Measurements from ENCODE around the gene POLR1G. TPM values are rescaled to one million over a fixed set of nuclear protein-coding genes. Genes with fewer than 3 reads are reported as not detected.
A peak's percentile ranks its signal among the peaks of the same experiment; 100 is the strongest.

The POLR1G gene
- total RNA-seq, 4 donors from 2014 or later, result 0.88 to 10.7 (median 2.5) TPM

DNA sequence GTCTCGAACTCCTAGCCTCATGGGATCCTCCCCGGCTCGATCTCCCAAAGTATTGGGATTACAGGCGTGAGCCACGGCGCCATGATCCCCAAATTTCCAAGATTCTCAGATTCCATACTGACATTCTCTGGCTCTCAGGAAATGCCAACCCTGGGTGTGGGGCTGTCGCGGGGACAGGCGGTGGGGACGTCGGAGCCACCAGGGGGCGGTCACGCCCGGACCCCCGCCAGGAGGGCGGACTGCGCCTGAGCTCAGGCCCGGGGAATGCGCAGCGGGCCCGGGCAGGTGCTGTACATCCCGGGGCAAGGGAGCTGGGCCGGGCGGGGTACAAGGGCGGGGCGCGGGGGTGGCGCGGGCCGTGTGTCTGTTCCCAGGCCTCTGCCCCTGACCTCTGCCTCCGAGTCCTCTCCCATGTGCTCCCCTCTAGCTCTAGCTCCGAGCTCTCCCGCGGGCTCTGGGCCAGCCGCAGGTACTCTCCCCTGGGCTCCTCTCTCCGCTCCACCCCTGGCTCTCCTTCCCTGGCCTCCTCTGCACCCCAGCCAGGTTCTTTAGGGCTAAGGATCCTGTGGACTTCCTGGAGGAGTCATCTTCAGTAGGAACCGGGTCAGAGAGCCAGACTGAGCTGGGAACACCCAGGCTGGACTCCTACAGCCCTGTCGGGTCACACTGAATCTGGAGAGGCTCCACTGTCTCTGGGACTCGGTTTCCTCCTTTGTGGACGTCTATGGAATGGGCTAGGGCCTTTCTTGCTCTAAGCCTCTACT, 4.0 kb upstream of the POLR1G start:
- peaks cover 0 to 48% (median 9%) of the 10 kb centered on the region in 4 donors for H3K4me1 ChIP-seq
- TF ChIP-seq POLR2A (IDR thresholded peaks at IDR 0.05), result no peak
- TF ChIP-seq, protein P1, sequence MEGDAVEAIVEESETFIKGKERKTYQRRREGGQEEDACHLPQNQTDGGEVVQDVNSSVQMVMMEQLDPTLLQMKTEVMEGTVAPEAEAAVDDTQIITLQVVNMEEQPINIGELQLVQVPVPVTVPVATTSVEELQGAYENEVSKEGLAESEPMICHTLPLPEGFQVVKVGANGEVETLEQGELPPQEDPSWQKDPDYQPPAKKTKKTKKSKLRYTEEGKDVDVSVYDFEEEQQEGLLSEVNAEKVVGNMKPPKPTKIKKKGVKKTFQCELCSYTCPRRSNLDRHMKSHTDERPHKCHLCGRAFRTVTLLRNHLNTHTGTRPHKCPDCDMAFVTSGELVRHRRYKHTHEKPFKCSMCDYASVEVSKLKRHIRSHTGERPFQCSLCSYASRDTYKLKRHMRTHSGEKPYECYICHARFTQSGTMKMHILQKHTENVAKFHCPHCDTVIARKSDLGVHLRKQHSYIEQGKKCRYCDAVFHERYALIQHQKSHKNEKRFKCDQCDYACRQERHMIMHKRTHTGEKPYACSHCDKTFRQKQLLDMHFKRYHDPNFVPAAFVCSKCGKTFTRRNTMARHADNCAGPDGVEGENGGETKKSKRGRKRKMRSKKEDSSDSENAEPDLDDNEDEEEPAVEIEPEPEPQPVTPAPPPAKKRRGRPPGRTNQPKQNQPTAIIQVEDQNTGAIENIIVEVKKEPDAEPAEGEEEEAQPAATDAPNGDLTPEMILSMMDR (IDR thresholded peaks at IDR 0.05), result peak in 4 of 6 experiments; percentile 32 to 53 (median 48)

DNA sequence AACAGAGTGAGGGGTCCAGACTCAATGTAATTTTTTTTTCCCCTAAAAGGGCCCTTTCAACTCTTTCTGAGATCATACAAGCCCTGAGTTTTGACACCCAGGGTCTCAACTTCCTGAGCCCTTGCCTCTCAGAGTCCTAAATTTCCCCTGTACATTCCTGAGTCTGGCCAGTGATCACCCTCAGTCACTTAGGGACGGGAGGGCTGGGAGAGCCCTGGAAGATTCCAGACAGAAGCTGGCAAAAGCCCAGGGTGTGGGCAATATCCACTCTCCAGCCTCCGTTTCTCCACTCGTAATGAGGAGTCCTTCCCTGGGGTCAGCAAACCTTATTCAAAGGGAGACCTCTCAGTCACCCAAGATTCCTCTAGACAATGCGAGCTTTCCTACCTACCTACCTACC, 3.2 kb upstream of the POLR1G start:
- TF ChIP-seq POLR2A (IDR thresholded peaks at IDR 0.05), result no peak
- TF ChIP-seq, protein P1 (IDR thresholded peaks at IDR 0.05), result no peak
- no peaks in the 10 kb centered on the region for H3K36me3 ChIP-seq
- H3K4me1 ChIP-seq, result peaks cover 0 to 48% (median 9%) of the 10 kb centered on the region in 4 donors
- H3K9me3 ChIP-seq, result no peaks in the 10 kb centered on the region
- H3K27ac ChIP-seq, result peak overlapping the region in 1 of 4 donors; percentile 16
- no peak overlapping the region for H3K4me3 ChIP-seq
- no peaks in the 10 kb centered on the region for H3K27me3 ChIP-seq
- no peak for DNase-seq

More for the DNA sequence above, 4.0 kb upstream of the POLR1G start:
- peak overlapping the region in 2 of 4 donors; percentile 16 to 55 for H3K27ac ChIP-seq
- DNase-seq, result peak; percentile 20 to 82 (median 77)
- no peaks in the 10 kb centered on the region for H3K27me3 ChIP-seq
- H3K36me3 ChIP-seq, result no peaks in the 10 kb centered on the region
- H3K9me3 ChIP-seq, result no peaks in the 10 kb centered on the region
- H3K4me3 ChIP-seq, result peak overlapping the region in 2 of 4 donors; percentile 22

DNA sequence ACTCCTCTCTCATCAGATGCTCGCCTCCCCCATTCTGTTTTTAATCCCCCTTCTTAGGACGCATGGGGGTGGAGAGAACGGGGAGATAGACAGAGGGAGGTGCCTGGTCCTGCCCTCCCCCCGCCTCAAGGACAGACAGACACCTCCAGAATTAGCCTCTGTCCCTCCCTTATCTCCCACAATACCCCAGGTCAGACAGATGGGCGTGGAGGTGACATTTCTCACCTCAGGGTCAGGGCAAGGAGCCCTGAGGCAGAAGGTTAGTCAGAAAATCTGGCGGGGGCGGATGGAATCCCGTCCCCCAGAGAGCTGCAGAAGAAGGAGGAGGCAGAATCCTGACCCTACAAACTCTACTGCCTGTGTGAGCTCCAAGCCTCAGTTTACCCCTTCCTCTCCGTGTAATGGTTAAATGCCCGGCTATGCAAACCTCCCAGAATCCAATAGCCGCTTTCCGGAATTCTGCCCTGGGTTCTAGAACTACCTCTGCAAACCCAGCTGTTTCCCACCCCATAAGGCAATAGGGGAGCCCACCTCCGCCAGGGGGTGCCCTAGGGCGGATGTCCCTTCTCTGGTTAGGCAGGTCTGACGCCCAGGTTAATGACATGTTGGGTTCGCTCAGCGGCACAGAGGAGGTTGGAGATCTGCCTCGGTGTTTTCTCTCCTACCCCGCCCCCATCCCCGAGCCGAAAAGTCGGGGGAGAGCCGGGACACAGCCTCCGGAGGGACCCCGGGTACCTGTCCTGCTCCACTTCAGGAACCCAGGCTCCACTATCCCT, 2.5 kb upstream of the POLR1G start:
- Histone ChIP-seq H3K36me3 (no peaks in the 10 kb centered on the region), H3K27me3 (no peaks in the 10 kb centered on the region), H3K4me3 (peak overlapping the region; percentile 67 to 75 (median 70)), H3K4me1 (peaks cover 0 to 42% (median 9%) of the 10 kb centered on the region in 4 donors), H3K9me3 (no peaks in the 10 kb centered on the region), H3K27ac (peak overlapping the region in 3 of 4 donors; percentile 90 to 92 (median 91))
- TF ChIP-seq POLR2A (IDR thresholded peaks at IDR 0.05), result peak in 1 of 2 donors; percentile 33
- TF ChIP-seq, protein P1 (IDR thresholded peaks at IDR 0.05), result peak in 5 of 6 experiments; percentile 10 to 62 (median 50)
- DNase-seq, result peak; percentile 50 to 84 (median 77)

DNA sequence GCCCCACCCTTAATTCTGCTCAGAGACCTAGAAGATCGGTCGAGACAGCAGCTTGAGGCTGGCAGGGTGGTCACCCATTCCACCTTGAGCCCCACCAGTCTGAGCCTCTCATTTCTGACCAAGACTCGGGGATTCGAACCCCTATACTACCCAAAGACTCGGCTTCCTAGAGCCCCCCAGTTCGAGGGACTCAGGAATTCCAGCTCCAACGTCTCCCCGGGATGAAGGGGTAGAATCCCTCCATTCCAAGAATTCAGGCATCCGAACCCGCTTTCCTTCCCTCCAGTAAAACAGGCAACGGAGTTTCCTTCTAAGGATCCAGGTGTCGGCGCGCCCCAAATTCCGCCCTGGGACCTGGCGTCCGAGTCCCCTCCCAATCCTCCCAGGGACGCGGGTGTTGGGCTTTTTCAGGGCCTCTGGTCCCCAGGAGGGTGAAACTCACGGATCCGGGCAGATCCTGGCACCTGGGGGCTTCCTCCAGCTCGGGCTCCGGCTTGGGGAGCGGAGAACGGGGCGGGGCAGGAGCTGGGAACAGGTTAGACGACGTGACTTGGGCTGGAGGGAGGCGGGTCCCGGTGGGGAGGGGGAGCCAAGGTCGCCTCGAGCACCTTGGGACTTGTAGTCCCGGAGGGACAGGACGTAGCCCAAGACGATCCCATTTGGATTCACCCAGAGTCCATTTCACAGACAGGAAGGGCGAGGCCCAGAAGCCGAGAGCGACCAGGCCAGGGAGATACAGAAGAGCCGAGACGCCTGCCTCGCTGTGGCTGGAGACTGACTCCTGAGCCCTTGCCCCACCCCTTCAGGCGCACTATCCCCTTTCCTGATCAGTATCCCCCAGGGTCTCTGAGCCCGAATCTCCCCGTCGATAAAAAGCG, 1.6 kb upstream of the POLR1G start, which contains the start of gene PPP1R13L:
TSS of gene PPP1R13L (minus strand) at position 513 of the 878 bp plus-strand sequence. CDS start 6,751 bp downstream, outside the sequence.
- Histone ChIP-seq H3K36me3 (no peaks in the 10 kb centered on the region), H3K9me3 (no peaks in the 10 kb centered on the region), H3K27ac (peak within 1 kb of the TSS; percentile 81 to 92 (median 90)), H3K4me1 (peaks cover 0 to 38% (median 9%) of the 10 kb centered on the region in 4 donors), H3K4me3 (peak within 1 kb of the TSS; percentile 67 to 75 (median 70)), H3K27me3 (no peaks in the 10 kb centered on the region)
- peak; percentile 46 to 77 for TF ChIP-seq POLR2A (IDR thresholded peaks at IDR 0.05)
- TF ChIP-seq, protein P1 (IDR thresholded peaks at IDR 0.05), result peak in 1 of 6 experiments; percentile 1
- peak; percentile 42 to 93 (median 93) for DNase-seq

Data from Peyer's patch (tissue), 4 donors.